ENCODE measurements around the gene CDA. TPM values are rescaled to one million over a fixed set of nuclear protein-coding genes. Genes with fewer than 3 reads are reported as not detected.

CDA gene
- total RNA-seq, 1 donor from 2014 or later: 1.5 TPM

DNA sequence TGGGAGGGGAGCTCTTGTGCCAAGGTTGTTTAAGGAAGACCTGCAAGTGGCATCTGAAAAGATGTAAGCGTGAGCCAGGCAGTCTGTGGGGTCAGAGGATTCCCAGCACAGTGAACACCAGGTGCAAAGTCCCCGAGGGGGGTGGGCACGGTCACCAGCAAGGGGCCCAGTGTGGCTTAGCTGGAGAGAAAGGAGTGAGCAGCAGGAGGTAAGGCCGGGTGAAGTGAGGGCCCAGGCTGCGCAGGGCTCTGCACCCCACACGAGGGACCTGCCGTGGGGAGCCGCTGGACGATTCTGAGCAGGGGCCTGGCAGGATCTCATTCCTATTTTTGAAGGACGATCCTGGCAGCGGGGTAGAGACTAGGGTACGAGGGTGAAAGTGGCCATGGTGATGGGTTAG lies 68.1 kb downstream of the CDA start:
- peaks cover 6% of the 10 kb centered on the region for H3K36me3 Mint-ChIP-seq
- no peak overlapping the region for H3K27ac Mint-ChIP-seq
- TF ChIP-seq, protein P1, sequence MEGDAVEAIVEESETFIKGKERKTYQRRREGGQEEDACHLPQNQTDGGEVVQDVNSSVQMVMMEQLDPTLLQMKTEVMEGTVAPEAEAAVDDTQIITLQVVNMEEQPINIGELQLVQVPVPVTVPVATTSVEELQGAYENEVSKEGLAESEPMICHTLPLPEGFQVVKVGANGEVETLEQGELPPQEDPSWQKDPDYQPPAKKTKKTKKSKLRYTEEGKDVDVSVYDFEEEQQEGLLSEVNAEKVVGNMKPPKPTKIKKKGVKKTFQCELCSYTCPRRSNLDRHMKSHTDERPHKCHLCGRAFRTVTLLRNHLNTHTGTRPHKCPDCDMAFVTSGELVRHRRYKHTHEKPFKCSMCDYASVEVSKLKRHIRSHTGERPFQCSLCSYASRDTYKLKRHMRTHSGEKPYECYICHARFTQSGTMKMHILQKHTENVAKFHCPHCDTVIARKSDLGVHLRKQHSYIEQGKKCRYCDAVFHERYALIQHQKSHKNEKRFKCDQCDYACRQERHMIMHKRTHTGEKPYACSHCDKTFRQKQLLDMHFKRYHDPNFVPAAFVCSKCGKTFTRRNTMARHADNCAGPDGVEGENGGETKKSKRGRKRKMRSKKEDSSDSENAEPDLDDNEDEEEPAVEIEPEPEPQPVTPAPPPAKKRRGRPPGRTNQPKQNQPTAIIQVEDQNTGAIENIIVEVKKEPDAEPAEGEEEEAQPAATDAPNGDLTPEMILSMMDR (conservative IDR thresholded peaks at IDR 0.05): no peak

DNA sequence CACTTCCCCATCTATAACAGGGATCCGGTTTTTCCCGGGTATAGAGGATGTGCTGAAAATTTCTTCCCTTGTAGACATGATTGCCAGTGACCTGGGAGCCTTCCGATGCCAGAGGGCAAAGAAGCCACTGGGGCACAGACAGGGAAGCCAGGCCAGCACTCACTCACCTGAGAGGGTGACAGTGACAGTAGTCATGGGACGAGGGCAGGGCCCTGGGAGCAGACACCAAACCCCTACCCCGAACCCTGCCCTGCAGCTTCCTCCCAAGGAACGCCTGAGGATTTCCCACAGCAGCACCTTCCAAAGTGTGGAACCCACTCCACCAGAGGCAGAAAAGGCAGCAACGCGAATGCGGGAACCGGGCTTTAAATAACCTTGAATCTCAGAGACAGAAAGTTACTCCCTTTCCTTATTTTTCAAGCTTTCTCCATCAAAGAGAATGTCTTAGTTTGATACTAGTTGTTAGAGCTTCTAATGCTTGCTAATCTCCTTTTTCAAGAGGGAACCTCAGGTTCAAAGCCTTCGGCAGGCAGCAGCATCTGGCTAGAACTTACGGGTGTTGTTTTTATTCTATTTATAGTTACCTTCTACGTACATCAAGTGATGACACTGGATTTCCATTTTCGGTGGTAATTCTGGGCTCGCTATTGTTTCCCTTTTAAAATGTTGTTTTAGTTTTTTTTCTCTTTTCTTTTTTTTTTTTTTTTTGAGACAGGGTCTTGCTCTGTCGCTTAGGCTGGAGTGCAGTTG lies 69.4 kb downstream of the CDA start:
- DNase-seq (ENCODE audit: extremely low spot score, unreplicated experiment): no peak
- Mint-ChIP-seq H3K27ac (no peak overlapping the region), H3K4me3 (no peak overlapping the region), H3K27me3 (no peaks in the 10 kb centered on the region), H3K9me3 (no peaks in the 10 kb centered on the region), H3K4me1 (ENCODE audit: unreplicated experiment) (peaks cover 16% of the 10 kb centered on the region), H3K36me3 (peaks cover under 1% of the 10 kb centered on the region)
- TF ChIP-seq, protein P1 (conservative IDR thresholded peaks at IDR 0.05): no peak

More for the DNA sequence above, 68.1 kb downstream of the CDA start:
- DNase-seq (ENCODE audit: extremely low spot score, unreplicated experiment): no peak
- Mint-ChIP-seq H3K4me1 (ENCODE audit: unreplicated experiment) (peaks cover 16% of the 10 kb centered on the region), H3K27me3 (no peaks in the 10 kb centered on the region), H3K4me3 (no peak overlapping the region), H3K9me3 (no peaks in the 10 kb centered on the region)

DNA sequence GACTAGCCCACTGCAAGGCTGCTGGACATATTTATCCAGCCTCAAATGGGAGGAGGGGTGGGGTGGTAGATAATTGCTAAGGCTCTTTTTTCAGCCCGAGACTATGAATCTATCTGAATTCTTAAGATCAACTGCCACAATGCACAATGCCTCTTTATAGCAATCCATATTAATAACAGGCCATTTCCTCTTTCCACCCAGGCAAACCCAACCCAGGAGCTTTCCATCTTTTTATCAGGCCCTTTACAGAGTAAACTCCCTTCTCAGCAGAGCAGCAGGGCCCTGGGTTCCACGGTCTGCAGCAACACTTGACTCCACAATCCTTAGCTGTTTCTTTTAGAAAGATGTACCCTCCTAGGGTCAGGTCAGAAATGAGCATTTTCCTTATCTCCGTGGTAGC lies 71.5 kb downstream of the CDA start:
- H3K27ac Mint-ChIP-seq: peak overlapping the region; percentile 89
- no peaks in the 10 kb centered on the region for H3K27me3 Mint-ChIP-seq
- peak overlapping the region; percentile 99 for H3K4me3 Mint-ChIP-seq

DNA sequence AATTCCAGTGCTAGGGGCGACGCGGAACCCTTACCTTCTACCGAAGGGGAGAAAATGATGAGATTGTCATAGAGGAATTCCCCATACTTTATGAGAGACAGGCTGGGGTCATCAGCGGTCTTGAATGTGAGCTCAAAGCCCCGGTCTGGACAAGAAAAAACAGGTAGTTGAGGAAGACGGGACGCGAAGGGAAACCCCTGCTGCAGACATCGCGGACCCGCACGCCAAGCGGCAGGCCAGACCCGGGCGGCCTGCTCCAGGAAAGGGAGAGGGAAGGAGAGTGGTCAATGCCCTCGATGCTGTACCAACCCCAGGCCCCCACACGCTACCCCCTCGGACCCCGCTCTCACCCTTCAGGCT lies 71.9 kb downstream of the CDA start:
- no peaks in the 10 kb centered on the region for H3K36me3 Mint-ChIP-seq
- peak overlapping the region; percentile 89 for H3K27ac Mint-ChIP-seq
- no peak for DNase-seq (ENCODE audit: extremely low spot score, unreplicated experiment)
- H3K4me1 Mint-ChIP-seq (ENCODE audit: unreplicated experiment): peaks cover 16% of the 10 kb centered on the region
- peak overlapping the region; percentile 99 for H3K4me3 Mint-ChIP-seq
- H3K27me3 Mint-ChIP-seq: no peaks in the 10 kb centered on the region
- TF ChIP-seq, protein P1 (conservative IDR thresholded peaks at IDR 0.05): no peak
- H3K9me3 Mint-ChIP-seq: no peaks in the 10 kb centered on the region

More for the DNA sequence above, 71.5 kb downstream of the CDA start:
- Mint-ChIP-seq H3K36me3 (no peaks in the 10 kb centered on the region), H3K4me1 (ENCODE audit: unreplicated experiment) (peaks cover 16% of the 10 kb centered on the region), H3K9me3 (no peaks in the 10 kb centered on the region)
- TF ChIP-seq, protein P1 (conservative IDR thresholded peaks at IDR 0.05): no peak
- no peak for DNase-seq (ENCODE audit: extremely low spot score, unreplicated experiment)

DNA sequence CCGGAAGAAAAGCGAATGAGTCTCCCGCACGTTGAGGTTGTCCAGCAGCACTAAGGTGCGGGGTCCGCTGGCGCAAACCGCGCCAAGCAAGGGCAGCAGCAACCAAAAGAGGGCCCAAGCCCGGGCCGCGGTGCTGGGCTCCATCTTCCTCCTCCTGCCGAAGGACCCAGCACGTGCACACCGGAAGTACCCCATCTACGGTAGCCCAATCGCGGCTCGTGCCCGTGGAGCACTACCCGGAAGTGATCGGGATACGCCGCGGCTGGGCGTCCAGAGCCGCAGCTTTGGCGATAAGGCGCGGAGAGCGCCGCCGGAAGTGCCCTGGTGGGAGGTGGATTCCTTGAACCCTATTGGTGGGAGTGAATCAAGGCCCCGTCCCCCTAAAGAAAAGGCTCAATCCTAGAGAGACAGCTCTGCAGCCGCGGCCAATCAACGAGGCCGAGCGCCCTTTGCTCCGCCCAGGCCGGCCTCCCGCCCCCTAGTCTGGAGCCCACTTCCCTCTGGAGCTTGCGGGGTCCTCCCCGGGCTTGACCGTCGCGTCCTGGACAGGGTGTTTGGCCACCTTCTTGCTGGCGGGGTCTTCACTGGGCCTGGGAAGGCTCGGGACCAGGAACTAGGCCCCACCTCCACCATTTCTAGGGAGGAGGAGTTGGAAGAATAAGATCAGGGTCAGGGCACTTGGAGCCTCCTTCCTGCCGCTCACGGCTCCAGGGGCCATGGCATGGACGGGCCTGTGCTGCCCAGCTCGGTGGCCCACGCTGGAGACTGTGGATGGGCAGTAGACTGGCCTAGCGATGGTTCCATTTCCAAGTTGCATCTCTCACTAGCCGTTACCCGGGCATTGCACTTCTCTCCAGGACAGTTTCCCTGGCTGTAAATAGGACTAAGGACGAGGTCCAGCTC lies 72.6 kb downstream of the CDA start, which contains the start of gene DDOST:
Gene DDOST (minus strand): TSS at position 163 of the 903 bp plus-strand sequence. CDS start 19 bp downstream, at position 144.
- TF ChIP-seq, protein P1 (conservative IDR thresholded peaks at IDR 0.05): peak; percentile 60
- Mint-ChIP-seq H3K36me3 (no peaks in the 10 kb centered on the region), H3K27ac (peak within 1 kb of the TSS; percentile 89), H3K4me3 (peak within 1 kb of the TSS; percentile 99), H3K9me3 (no peaks in the 10 kb centered on the region), H3K4me1 (ENCODE audit: unreplicated experiment) (peaks cover 16% of the 10 kb centered on the region), H3K27me3 (no peaks in the 10 kb centered on the region)
- DNase-seq (ENCODE audit: extremely low spot score, unreplicated experiment): peak; percentile 97

All from type B pancreatic cell (in vitro differentiated cells).